Liver (tissue), 3 donors: ENCODE data around the gene SRC.

ENCODE experiments used
- GABPA ChIP-seq, 2 donors: IDR thresholded peaks in 1 of 2; conservative IDR thresholded peaks in 1 of 2; 2 replicates each; pipeline ENCODE4 v1.6.1; 2016; ENCODE audit warnings: antibody characterized with exemption in 2 of 2, mild to moderate bottlenecking in 1 of 2, moderate library complexity in 1 of 2
- JUND ChIP-seq, 2 donors: IDR thresholded peaks; 2 replicates each; pipeline ENCODE4 v1.6.1; 2016; ENCODE audit warnings: antibody characterized with exemption in 2 of 2
- RAD21 ChIP-seq, 2 donors: IDR thresholded peaks; 2 replicates each; pipeline ENCODE4 v1.6.1; 2016; ENCODE audit warnings: antibody characterized with exemption in 2 of 2, mild to moderate bottlenecking in 2 of 2
- TAF1 ChIP-seq: conservative IDR thresholded peaks from 2 replicates; pipeline ENCODE4 v1.6.1; 2016; ENCODE audit warnings: antibody characterized with exemption, mild to moderate bottlenecking
- TF ChIP-seq, protein P1 (sequence below): fragments of 150-350 bp; IDR thresholded peaks from 2 replicates; pipeline ENCODE4 v1.5.1; 2017; ENCODE audit warnings: improper control_type of control experiment, low read depth, low read length; ENCODE audit not compliant: missing input control
- TF ChIP-seq, protein P2 (sequence below): IDR thresholded peaks from 2 replicates; pipeline ENCODE4 v1.6.1; 2016; ENCODE audit warnings: antibody characterized with exemption
- donor health status: healthy.
- donor health status: healthy.

DNA sequence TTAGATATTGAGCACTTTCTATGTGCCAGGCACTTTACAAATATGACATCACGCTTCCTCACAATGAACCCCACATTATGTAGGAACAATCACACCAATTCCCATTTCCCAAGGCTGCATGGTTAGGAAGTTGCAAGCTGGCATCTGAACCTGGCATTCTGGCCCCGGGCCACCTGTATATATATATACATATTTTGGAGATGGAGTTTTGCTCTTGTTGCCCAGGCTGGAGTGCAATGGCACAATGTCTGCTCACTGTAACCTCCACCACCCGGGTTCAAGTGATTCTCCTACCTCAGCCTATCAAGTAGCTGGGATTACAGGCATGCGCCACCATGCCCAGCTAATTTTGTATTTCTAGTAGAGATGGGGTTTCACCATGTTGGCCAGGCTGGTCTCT, 30.4 kb downstream of the SRC start:
- TF ChIP-seq GABPA (IDR thresholded peaks at IDR 0.05 in 1 of 2, conservative IDR thresholded peaks at IDR 0.05 in 1 of 2): no peak
- no peak for TF ChIP-seq RAD21 (IDR thresholded peaks at IDR 0.05)
- TF ChIP-seq, protein P1, sequence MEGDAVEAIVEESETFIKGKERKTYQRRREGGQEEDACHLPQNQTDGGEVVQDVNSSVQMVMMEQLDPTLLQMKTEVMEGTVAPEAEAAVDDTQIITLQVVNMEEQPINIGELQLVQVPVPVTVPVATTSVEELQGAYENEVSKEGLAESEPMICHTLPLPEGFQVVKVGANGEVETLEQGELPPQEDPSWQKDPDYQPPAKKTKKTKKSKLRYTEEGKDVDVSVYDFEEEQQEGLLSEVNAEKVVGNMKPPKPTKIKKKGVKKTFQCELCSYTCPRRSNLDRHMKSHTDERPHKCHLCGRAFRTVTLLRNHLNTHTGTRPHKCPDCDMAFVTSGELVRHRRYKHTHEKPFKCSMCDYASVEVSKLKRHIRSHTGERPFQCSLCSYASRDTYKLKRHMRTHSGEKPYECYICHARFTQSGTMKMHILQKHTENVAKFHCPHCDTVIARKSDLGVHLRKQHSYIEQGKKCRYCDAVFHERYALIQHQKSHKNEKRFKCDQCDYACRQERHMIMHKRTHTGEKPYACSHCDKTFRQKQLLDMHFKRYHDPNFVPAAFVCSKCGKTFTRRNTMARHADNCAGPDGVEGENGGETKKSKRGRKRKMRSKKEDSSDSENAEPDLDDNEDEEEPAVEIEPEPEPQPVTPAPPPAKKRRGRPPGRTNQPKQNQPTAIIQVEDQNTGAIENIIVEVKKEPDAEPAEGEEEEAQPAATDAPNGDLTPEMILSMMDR: no peak
- TF ChIP-seq TAF1: no peak
- TF ChIP-seq, protein P2, sequence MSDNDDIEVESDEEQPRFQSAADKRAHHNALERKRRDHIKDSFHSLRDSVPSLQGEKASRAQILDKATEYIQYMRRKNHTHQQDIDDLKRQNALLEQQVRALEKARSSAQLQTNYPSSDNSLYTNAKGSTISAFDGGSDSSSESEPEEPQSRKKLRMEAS: no peak
- TF ChIP-seq JUND (IDR thresholded peaks at IDR 0.05): no peak
